HepG2 (cell line): ENCODE measurements around the gene OGG1. TPM values are rescaled to one million over a fixed set of nuclear protein-coding genes. Genes with fewer than 3 reads are reported as not detected.

Source experiments
- CBX5 ChIP-seq: sonication (generic); formaldehyde crosslinking; IDR thresholded peaks from 2 replicates; pipeline ENCODE4 v1.4.0; 2020; ENCODE audit warnings: missing genetic modification reagents, borderline replicate concordance
- FIP1L1 ChIP-seq: fragments of 200-400 bp; formaldehyde crosslinking; IDR thresholded peaks from 2 replicates; pipeline ENCODE4 v1.6.1; 2018; ENCODE audit warnings: low read depth, mild to moderate bottlenecking, low read length, moderate library complexity, borderline replicate concordance; ENCODE audit not compliant: insufficient read depth
- FOSL2 ChIP-seq: sonication (generic); formaldehyde crosslinking; IDR thresholded peaks from 2 replicates; pipeline ENCODE4 v1.4.0; 2020; ENCODE audit warnings: missing genetic modification reagents
- IKZF1 ChIP-seq: fragments of 450-650 bp; IDR thresholded peaks from 2 replicates; pipeline ENCODE4 v1.7.1; 2016
- MATR3 ChIP-seq: sonication (generic); formaldehyde crosslinking; IDR thresholded peaks from 2 replicates; pipeline ENCODE4 v1.4.0; 2020; ENCODE audit warnings: missing genetic modification reagents
- MAX ChIP-seq: IDR thresholded peaks from 2 replicates; pipeline ENCODE4 v1.6.1; 2012; ENCODE audit warnings: inconsistent platforms
- NFIB ChIP-seq: sonication (generic); formaldehyde crosslinking; IDR thresholded peaks from 2 replicates; pipeline ENCODE4 v1.9.0; 2021; ENCODE audit warnings: missing genetic modification reagents, mild to moderate bottlenecking, borderline replicate concordance
- POLR2A ChIP-seq, 2 experiments: IDR thresholded peaks; 2 replicates each; pipeline ENCODE4 v1.6.1; 2011; ENCODE audit warnings: low read depth in 2 of 2, low read length in 2 of 2, mild to moderate bottlenecking in 1 of 2, moderate library complexity in 1 of 2; ENCODE audit not compliant: insufficient read depth in 1 of 2
- PREB ChIP-seq: sonication (generic); formaldehyde crosslinking; IDR thresholded peaks from 2 replicates; pipeline ENCODE4 v1.4.0; 2020; ENCODE audit warnings: missing genetic modification reagents
- REXO4 ChIP-seq: sonication (generic); formaldehyde crosslinking; IDR thresholded peaks from 2 replicates; pipeline ENCODE4 v1.8.0; 2022; ENCODE audit warnings: missing genetic modification reagents, mild to moderate bottlenecking, borderline replicate concordance
- RXRB ChIP-seq: IDR thresholded peaks from 2 replicates; pipeline ENCODE4 v1.6.1; 2016; ENCODE audit warnings: borderline replicate concordance, missing genetic modification reagents, missing compliant biosample characterization
- SYNCRIP ChIP-seq: fragments of 200-400 bp; formaldehyde crosslinking; IDR thresholded peaks from 2 replicates; pipeline ENCODE4 v1.6.1; 2018; ENCODE audit warnings: mild to moderate bottlenecking, low read depth, low read length; ENCODE audit not compliant: insufficient read depth
- XRCC5 ChIP-seq: fragments of 200-400 bp; formaldehyde crosslinking; optimal IDR thresholded peaks from 2 replicates; pipeline ENCODE3; 2017; ENCODE audit warnings: mild to moderate bottlenecking, low read length
- ZBTB25 ChIP-seq: IDR thresholded peaks from 2 replicates; pipeline ENCODE4 v1.6.1; 2018; ENCODE audit warnings: missing genetic modification reagents
- ZBTB26 ChIP-seq: IDR thresholded peaks from 2 replicates; pipeline ENCODE4 v1.6.1; 2016; ENCODE audit warnings: missing compliant biosample characterization, missing genetic modification reagents, borderline replicate concordance
- ZBTB46 ChIP-seq: sonication (generic); formaldehyde crosslinking; IDR thresholded peaks from 2 replicates; pipeline ENCODE4 v1.4.0; 2020; ENCODE audit warnings: mild to moderate bottlenecking, missing genetic modification reagents, borderline replicate concordance
- ZIK1 ChIP-seq: sonication (generic); formaldehyde crosslinking; IDR thresholded peaks from 2 replicates; pipeline ENCODE4 v1.5.0; 2020; ENCODE audit warnings: mild to moderate bottlenecking, low read depth, missing genetic modification reagents, borderline replicate concordance
- ZNF12 ChIP-seq: sonication (generic); formaldehyde crosslinking; IDR thresholded peaks from 2 replicates; pipeline ENCODE4 v1.5.0; 2020; ENCODE audit warnings: missing genetic modification reagents
- ZNF224 ChIP-seq: sonication (generic); formaldehyde crosslinking; IDR thresholded peaks from 2 replicates; pipeline ENCODE4 v1.5.0; 2020; ENCODE audit warnings: mild to moderate bottlenecking, missing genetic modification reagents
- ZNF225 ChIP-seq: sonication (generic); formaldehyde crosslinking; IDR thresholded peaks from 2 replicates; pipeline ENCODE4 v1.4.0; 2020; ENCODE audit warnings: mild to moderate bottlenecking, missing genetic modification reagents
- ZNF44 ChIP-seq: sonication (generic); formaldehyde crosslinking; IDR thresholded peaks from 2 replicates; pipeline ENCODE4 v1.5.1; 2020; ENCODE audit warnings: mild to moderate bottlenecking, missing genetic modification reagents
- ZNF549 ChIP-seq: sonication (generic); formaldehyde crosslinking; IDR thresholded peaks from 2 replicates; pipeline ENCODE4 v1.5.0; 2020; ENCODE audit warnings: missing genetic modification reagents
- ZNF577 ChIP-seq: sonication (generic); formaldehyde crosslinking; IDR thresholded peaks from 2 replicates; pipeline ENCODE4 v1.4.0; 2020; ENCODE audit warnings: mild to moderate bottlenecking, low read depth, missing genetic modification reagents, borderline replicate concordance
- ZNF589 ChIP-seq: sonication (generic); formaldehyde crosslinking; conservative IDR thresholded peaks from 2 replicates; pipeline ENCODE4 v1.8.0; 2022; ENCODE audit warnings: mild to moderate bottlenecking, moderate library complexity, missing genetic modification reagents
- ZNF660 ChIP-seq: sonication (generic); formaldehyde crosslinking; IDR thresholded peaks from 2 replicates; pipeline ENCODE4 v1.5.1; 2020; ENCODE audit warnings: mild to moderate bottlenecking, low read depth, missing genetic modification reagents, borderline replicate concordance
- ZNF772 ChIP-seq: sonication (generic); formaldehyde crosslinking; IDR thresholded peaks from 2 replicates; pipeline ENCODE4 v1.5.0; 2020; ENCODE audit warnings: mild to moderate bottlenecking, missing genetic modification reagents
- polyA plus RNA-seq, 8 experiments: library from polyadenylated mRNA; depleted of rRNA in 3 of 8; stranded (reverse) in 7 of 8; unstranded in 1 of 8; fragments of >200 nt; fragmentation: Illumina TruSeq in 4 of 8; extraction: Trizol in 4 of 8; gene quantifications; 2 replicates each; pipeline versions ENCODE4 v1.2.1 to v1.2.3, GENCODE V29; 2011 to 2016; ENCODE audit warnings: low read depth in 4 of 8, missing spikeins in 1 of 8, mixed read lengths in 1 of 8; ENCODE audit not compliant: insufficient read depth in 1 of 8
- total RNA-seq, 5 experiments: library from RNA; depleted of rRNA; stranded (reverse); fragments of >200 nt; fragmentation: Illumina TruSeq; extraction: Trizol; gene quantifications; 2 replicates each; pipeline ENCODE4 v1.2.3, GENCODE V29; 2016; ENCODE audit warnings: low read depth in 1 of 5

OGG1 gene
- total and polyA plus RNA-seq, 2 of the 13 experiments (the other 11 are each of a cell fraction or from before 2014, with no cell fraction given) = 28.7 to 33.2 TPM

GRCh38 chr3:9715764-9716437 lies 33.9 kb upstream of the OGG1 start (continued):
- TF ChIP-seq XRCC5 = peak; percentile 70
- TF ChIP-seq ZNF44 = no peak
- no peak for TF ChIP-seq POLR2A (IDR thresholded peaks at IDR 0.05; ENCODE audit: insufficient read depth in 1 of 2, low read depth in 2 of 2, low read length in 2 of 2)
- TF ChIP-seq ZNF12 (CRISPR knock-in tag) = no peak
- TF ChIP-seq CBX5 (CRISPR knock-in tag) = no peak
- no peak for TF ChIP-seq ZNF577 (CRISPR knock-in tag)
- no peak for TF ChIP-seq ZBTB26 (CRISPR knock-in tag)
- TF ChIP-seq ZNF225 (CRISPR knock-in tag) = no peak
- no peak for TF ChIP-seq IKZF1
- TF ChIP-seq RXRB = peak; percentile 52; the same call in 1 of the 2 replicates
- no peak for TF ChIP-seq ZNF660 (CRISPR knock-in tag)
- TF ChIP-seq ZNF224 (CRISPR knock-in tag) = no peak
- TF ChIP-seq ZNF549 (CRISPR knock-in tag) = no peak
- no peak for TF ChIP-seq SYNCRIP
- no peak for TF ChIP-seq REXO4 (CRISPR knock-in tag)
- no peak for TF ChIP-seq NFIB (CRISPR knock-in tag)
- TF ChIP-seq ZBTB46 (CRISPR knock-in tag) = no peak
- TF ChIP-seq FOSL2 (CRISPR knock-in tag) = peak; percentile 97
- TF ChIP-seq ZNF589 (CRISPR knock-in tag) = no peak
- no peak for TF ChIP-seq FIP1L1
- TF ChIP-seq ZIK1 (CRISPR knock-in tag) = no peak
- TF ChIP-seq MAX = no peak; the same call in 1 of the 2 replicates
- no peak for TF ChIP-seq ZNF772 (CRISPR knock-in tag)
- no peak for TF ChIP-seq MATR3
- no peak for TF ChIP-seq PREB (CRISPR knock-in tag)
- no peak for TF ChIP-seq ZBTB25 (CRISPR knock-in tag)
